GM23248 (cell line): ENCODE results near the gene NSMCE1.

Source experiments
- EZH2 ChIP-seq: fragments of 200-600 bp; sonication (generic); IDR thresholded peaks from 2 replicates; pipeline ENCODE4 v1.6.1; 2018; ENCODE audit warnings: antibody characterized with exemption, mild to moderate bottlenecking; ENCODE audit not compliant: insufficient read depth, poor library complexity, severe bottlenecking
- EZH2phosphoT487 ChIP-seq: fragments of 200-600 bp; sonication (generic); IDR thresholded peaks from 2 replicates; pipeline ENCODE4 v1.6.1; 2018; ENCODE audit warnings: antibody characterized with exemption, moderate library complexity, mild to moderate bottlenecking, low read depth; ENCODE audit not compliant: insufficient read depth

DNA sequence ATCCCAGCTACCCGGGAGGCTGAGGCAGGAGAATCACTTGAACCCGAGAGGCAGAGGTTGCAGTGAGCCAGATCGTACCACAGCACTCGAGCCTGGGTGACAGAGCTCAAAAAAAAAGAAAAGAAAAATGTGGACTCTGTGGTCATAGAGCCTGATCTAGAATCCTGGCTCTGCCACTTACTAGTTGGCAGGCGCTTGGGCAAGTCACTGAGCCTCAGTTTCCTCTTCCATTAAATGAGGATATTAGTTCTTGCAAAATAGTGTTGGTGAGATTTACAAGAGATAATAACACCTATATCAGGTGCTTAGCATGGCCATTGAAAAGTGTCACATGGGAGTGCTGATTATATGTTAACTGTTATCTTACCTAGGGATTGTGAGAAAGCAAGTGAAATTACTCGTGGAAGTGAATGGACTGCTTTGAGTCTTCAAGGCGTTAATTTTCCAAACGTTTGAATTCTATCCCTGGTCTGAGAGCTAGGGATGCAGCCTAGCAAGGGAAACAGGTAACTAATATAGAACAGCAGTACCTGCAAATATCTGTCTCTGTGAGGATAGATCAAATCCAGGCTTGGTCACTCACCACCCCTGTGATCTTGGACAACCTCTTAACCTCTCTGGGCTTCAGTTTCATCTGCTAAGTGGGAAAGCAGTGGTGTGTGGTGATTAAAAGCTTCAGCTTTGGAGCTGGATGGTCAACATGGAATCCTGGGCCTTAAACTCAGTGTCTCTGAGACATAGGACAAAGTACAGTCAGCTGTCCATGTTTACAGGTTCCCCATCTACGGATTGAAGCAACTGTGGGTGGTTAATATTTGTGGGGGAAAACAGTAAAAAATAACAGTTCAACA is 953 bp upstream of the NSMCE1 start:
- TF ChIP-seq EZH2phosphoT487 (no peak), EZH2 (no peak)
